DOHH2 (cell line): Measurements from ENCODE around the gene VAV2.

Source experiments
- CTCF ChIP-seq: fragments of 200-600 bp; sonication (generic); IDR thresholded peaks from one replicate; pipeline ENCODE4 v1.5.1; 2014; ENCODE audit warnings: antibody characterized with exemption, mild to moderate bottlenecking, low read depth, low read length; ENCODE audit not compliant: poor library complexity, severe bottlenecking
- EZH2phosphoT487 ChIP-seq: fragments of 200-600 bp; sonication (generic); IDR thresholded peaks from 2 replicates; pipeline ENCODE4 v1.6.1; 2017; ENCODE audit warnings: borderline replicate concordance, mild to moderate bottlenecking, antibody characterized with exemption, low read length, moderate library complexity, mixed read lengths

- no peak for TF ChIP-seq CTCF
- TF ChIP-seq EZH2phosphoT487, result no peak
Observed at GRCh38 chr9:133717113-133718031, 274.8 kb downstream of the VAV2 start.
